PFSK-1 (cell line): Measurements from ENCODE around the gene SAT1.

Experiments
- FOXP2 ChIP-seq: optimal IDR thresholded peaks from 2 replicates; pipeline ENCODE3; 2011; ENCODE audit warnings: borderline replicate concordance, control low read depth, inconsistent platforms; ENCODE audit not compliant: insufficient read depth; ENCODE audit errors: extremely low read length, extremely low read depth
- POLR2AphosphoS5 ChIP-seq: IDR thresholded peaks from 2 replicates; pipeline ENCODE4 v1.6.1; 2012; ENCODE audit warnings: low read depth, mild to moderate bottlenecking, control low read depth, low read length, moderate library complexity
- SIN3A ChIP-seq: IDR thresholded peaks from 2 replicates; pipeline ENCODE4 v1.6.1; 2012; ENCODE audit warnings: mild to moderate bottlenecking, low read length, moderate library complexity, borderline replicate concordance; ENCODE audit not compliant: insufficient read depth
- TAF1 ChIP-seq: IDR thresholded peaks from 2 replicates; pipeline ENCODE4 v1.6.1; 2012; ENCODE audit warnings: low read length, control low read depth, borderline replicate concordance; ENCODE audit not compliant: insufficient read depth
- TF ChIP-seq, protein P1 (sequence below), 2 experiments: IDR thresholded peaks; 2 replicates each; pipeline versions ENCODE4 v1.6.1 to v1.8.0; 2011 to 2012; ENCODE audit warnings: low read depth in 2 of 2, low read length in 2 of 2, control low read depth in 1 of 2, inconsistent platforms in 1 of 2, mild to moderate bottlenecking in 1 of 2, moderate library complexity in 1 of 2; ENCODE audit not compliant: insufficient read depth in 1 of 2

The SAT1 gene

DNA sequence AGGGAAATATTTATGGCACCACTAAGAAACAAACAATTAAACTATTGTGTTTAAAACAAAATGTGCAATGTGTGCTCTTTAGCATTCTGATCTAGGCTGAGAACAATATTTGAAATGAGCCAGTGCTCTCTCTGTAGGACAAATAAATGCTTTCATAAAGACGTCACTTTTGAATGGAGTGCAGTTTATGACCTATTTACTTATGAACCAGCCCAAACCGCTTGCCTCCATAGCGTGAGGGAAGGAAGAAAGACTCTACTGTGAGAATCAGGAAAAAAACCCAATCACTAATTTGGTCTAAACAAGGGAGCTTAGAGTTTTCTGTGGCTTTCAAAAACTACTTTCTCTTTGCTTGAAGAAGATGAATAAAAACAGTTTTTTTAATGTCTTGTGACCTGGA, 39.4 kb downstream of the SAT1 start:
- TF ChIP-seq SIN3A: no peak

- TF ChIP-seq SIN3A: no peak
- no peak for TF ChIP-seq FOXP2
- TF ChIP-seq TAF1: no peak
- TF ChIP-seq, protein P1, sequence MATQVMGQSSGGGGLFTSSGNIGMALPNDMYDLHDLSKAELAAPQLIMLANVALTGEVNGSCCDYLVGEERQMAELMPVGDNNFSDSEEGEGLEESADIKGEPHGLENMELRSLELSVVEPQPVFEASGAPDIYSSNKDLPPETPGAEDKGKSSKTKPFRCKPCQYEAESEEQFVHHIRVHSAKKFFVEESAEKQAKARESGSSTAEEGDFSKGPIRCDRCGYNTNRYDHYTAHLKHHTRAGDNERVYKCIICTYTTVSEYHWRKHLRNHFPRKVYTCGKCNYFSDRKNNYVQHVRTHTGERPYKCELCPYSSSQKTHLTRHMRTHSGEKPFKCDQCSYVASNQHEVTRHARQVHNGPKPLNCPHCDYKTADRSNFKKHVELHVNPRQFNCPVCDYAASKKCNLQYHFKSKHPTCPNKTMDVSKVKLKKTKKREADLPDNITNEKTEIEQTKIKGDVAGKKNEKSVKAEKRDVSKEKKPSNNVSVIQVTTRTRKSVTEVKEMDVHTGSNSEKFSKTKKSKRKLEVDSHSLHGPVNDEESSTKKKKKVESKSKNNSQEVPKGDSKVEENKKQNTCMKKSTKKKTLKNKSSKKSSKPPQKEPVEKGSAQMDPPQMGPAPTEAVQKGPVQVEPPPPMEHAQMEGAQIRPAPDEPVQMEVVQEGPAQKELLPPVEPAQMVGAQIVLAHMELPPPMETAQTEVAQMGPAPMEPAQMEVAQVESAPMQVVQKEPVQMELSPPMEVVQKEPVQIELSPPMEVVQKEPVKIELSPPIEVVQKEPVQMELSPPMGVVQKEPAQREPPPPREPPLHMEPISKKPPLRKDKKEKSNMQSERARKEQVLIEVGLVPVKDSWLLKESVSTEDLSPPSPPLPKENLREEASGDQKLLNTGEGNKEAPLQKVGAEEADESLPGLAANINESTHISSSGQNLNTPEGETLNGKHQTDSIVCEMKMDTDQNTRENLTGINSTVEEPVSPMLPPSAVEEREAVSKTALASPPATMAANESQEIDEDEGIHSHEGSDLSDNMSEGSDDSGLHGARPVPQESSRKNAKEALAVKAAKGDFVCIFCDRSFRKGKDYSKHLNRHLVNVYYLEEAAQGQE (IDR thresholded peaks at IDR 0.05; ENCODE audit: insufficient read depth in 1 of 2, low read depth in 2 of 2, low read length in 2 of 2): no peak
- TF ChIP-seq POLR2AphosphoS5: no peak
Observed at GRCh38 chrX:23822841-23823240, 39.9 kb downstream of the SAT1 start.

DNA sequence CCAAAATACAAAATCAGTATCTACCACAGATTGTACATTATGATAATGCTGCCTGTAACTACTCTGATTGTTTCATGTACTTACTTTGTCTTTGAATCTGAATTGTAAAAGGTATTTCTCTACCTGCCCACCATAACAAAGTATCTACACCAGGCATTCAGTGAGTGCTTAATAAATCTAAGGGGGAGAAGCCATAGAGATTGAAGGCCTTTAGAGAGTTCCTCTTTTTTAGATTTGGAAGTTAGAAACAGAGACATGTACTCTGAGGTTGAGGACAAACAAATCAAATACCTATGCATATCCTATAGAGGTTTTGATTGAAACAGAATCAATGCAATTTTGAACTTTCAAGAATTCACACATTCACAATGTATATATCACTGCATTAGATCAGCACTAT, 42.7 kb downstream of the SAT1 start:
- TF ChIP-seq, protein P1 (IDR thresholded peaks at IDR 0.05; ENCODE audit: insufficient read depth in 1 of 2, low read depth in 2 of 2, low read length in 2 of 2): no peak
- TF ChIP-seq SIN3A (no peak), TAF1 (no peak), FOXP2 (no peak), POLR2AphosphoS5 (no peak)

DNA sequence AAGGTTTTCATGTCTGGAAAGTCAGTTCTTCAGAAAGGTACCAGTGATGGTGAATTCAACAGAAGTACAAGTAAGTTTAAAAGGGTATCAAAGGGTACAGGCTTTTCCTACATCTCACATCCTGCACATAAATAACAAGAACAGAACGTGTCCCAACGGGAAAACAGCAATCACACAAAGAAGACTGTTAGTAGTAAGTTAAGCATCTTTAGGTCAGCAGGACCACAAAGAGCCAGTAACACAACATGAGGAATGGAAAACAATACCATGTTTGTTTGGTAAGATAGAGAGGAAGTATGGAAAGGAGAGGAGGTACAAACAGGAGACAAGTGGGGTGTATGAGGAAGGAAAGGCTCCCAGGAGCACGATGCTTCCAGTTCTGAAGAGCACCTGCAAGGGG, 43.2 kb downstream of the SAT1 start:
- no peak for TF ChIP-seq TAF1
- no peak for TF ChIP-seq SIN3A
- TF ChIP-seq POLR2AphosphoS5: no peak
- TF ChIP-seq FOXP2: no peak
- TF ChIP-seq, protein P1 (IDR thresholded peaks at IDR 0.05; ENCODE audit: insufficient read depth in 1 of 2, low read depth in 2 of 2, low read length in 2 of 2): no peak

GRCh38 chrX:23826653-23827052, 43.7 kb downstream of the SAT1 start:
- TF ChIP-seq SIN3A (no peak), TAF1 (no peak), POLR2AphosphoS5 (no peak), FOXP2 (no peak)
- TF ChIP-seq, protein P1 (IDR thresholded peaks at IDR 0.05; ENCODE audit: insufficient read depth in 1 of 2, low read depth in 2 of 2, low read length in 2 of 2): no peak
